HG03442 (cell line): ENCODE results near the gene SARNP.
"Not testable (repeated sequence)": the region's sequence is repeated elsewhere in the genome, so short reads cannot be mapped to it uniquely, and the experiment has no call there.

Source experiments
- ATAC-seq: cut with Tn5 transposase; IDR thresholded peaks from one replicate; pipeline ENCODE4 v1.9.1; 2021; ENCODE audit warnings: mild to moderate bottlenecking, moderate library complexity; ENCODE audit not compliant: unreplicated experiment

The SARNP gene

DNA sequence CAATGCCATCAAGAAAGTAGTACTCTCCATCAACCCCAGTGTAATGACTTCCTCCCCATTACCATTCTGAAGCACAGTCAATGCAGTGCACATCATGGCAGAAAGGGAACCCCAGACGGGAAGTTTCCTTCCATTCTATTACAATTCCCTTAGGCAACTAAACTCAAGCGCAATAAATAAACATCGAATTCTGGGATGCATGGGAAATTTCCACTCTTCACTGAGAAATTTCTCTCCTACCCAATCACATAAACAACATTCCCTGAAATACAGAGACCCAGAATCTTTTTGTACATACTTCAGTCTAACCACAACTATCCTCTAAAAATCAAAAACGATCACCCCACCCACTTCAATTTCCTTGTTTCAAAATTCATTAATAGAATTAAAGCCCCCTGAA, 20.0 kb downstream of the SARNP start:
- ATAC-seq: no peak

DNA sequence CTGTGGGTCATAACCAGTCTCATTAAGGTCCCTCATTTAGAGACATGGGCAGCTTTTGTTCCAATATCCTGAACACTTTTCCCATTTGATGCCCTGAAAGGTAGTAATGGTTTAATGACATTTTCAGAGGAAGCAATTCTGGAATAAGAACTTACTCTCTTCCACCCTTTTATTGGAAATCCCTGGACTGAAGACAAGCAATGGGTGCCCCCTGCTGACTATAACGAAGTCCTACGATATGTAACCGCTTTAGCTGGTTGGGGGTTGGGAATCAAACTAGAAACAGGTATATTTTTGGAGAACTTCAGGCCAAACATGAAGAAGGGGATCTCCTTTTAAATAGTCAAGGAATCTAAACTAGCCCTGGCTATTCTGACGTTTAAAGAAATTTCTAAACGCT, 20.5 kb downstream of the SARNP start:
- no peak for ATAC-seq

DNA sequence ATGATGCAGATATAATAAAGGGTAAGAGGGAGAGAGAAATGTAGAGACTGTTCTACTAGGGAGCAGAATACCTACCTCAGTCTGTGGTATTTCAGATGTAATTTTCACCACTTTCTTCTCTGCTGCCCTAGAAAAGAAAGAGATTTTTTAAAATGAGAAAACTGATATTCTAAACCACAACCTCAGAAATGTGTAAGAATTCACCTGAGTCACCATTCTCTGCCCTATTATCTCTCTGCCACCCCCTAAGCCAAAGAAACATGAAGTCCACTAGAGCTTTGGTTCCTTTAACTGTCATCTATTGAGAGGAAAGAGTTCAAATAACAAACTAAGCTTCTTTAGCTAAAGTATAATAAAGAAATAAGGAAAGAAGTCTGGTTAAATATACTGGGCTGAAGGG, 21.6 kb downstream of the SARNP start:
- ATAC-seq: no peak

GRCh38 chr12:55789893-55790292, 27.6 kb downstream of the SARNP start:
- no peak for ATAC-seq

GRCh38 chr12:55789171-55789570, 28.4 kb downstream of the SARNP start:
- ATAC-seq: no peak

DNA sequence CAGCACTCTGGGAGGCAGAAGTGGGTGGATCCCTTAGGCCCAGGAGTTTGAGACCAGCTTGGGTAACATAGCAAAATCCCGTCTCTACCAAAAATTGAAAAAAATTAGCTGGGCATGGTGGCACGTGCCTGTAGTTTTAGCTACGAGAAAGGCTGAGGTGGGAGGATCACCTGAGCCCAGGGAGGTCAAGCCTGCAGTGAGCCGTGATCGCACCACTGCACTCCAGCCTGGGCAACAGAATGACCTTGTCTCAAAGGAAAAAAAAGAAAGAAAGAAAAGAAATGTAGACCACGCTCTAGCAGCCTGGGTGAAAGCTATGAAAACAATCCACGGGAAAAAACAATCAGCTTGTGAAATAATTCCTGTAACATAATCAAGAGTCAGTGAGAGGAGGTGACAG, 29.0 kb downstream of the SARNP start:
- ATAC-seq: no peak

GRCh38 chr12:55780685-55781084, 36.8 kb downstream of the SARNP start:
- no peak for ATAC-seq

- no peak for ATAC-seq
These were observed 39.7 kb downstream of the SARNP start for GRCh38 chr12:55777856-55778255.

DNA sequence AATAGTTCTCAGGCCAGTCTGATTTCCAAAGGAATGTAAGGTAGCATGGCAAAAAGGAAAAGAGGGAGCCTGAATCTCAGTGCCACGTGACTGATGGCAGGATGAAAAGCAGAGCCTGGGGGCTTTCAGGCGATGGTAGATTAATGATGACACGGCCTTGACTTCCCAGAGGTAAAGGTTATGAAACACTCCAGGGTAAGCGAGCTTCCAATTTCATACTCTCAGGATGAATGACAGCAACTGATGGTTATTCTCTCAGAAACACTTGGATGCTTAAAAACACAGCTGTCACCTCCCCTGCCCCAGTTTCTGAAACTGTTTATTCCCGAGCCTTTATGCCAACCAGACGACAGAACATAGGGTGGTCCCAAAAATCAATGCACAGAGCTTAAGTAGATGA, 45.8 kb downstream of the SARNP start:
- no peak for ATAC-seq

DNA sequence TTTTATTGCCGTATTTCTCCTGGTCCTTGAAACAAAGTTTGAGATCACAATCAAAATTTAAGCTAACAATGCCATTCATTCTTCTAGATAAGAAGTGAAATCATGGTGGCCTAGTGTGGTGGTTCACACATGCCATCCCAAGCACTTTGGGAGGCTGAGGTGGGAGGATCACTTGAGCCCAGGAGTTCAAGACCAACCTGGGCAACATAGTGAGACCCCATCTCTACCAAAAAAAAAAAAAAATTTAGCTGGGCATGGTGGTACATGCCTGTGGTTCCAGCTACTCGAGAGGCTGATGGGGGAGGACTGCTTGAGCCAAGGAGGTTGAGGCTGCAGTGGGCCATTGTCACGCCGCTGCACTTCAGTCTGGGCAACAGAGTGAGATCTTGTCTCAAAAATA, 50.4 kb downstream of the SARNP start:
- no peak for ATAC-seq

DNA sequence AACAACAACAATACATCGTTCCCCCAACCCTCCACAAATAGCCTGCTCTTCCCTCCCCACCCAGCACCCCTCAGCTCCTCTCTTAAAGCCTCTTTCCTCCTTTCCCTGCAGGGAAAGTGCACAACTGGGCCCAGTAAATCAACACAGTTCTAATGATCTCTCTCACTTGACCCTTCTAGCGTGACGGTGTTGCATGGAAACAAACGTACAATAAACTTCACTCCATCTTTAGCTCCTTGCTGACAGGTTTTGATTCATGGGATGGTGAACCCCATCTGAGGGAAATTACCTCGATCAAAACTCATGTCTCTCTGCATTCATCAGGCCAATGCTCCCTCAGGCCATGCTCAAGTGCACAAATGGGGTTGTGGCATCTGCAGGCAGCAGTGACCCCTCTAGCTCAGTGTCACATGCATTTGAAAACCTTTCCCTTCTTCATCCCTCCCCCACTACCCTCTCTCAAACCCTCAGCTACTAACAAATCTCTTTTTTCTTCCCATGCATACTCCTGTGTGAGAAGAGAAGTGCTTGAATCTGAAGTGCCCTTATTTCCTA, 51.7 kb downstream of the SARNP start:
- ATAC-seq: no peak

DNA sequence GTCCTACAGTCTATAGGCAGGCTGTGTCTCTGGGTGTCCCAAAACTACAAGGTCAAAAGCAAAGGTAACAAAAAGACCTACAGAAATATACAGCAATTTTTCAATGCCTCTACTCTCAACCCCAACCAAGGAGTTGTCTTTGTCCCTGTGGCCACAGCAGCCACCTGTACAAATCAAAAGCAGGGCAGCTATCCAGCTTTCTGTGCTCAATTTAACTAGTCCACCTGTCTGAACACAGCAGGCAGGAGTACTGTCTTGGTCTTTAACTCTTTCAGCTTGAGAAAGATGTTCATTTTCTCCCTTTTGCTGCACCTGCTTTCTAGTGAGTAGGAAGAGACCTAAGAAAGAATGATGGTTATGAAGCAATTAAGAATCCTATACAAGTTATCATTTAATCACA, 54.9 kb downstream of the SARNP start:
- no peak for ATAC-seq

- ATAC-seq: no peak
These were observed 56.9 kb downstream of the SARNP start for GRCh38 chr12:55760663-55761062.

- ATAC-seq: not testable (repeated sequence)
These were observed 58.9 kb downstream of the SARNP start for GRCh38 chr12:55758575-55758974.

DNA sequence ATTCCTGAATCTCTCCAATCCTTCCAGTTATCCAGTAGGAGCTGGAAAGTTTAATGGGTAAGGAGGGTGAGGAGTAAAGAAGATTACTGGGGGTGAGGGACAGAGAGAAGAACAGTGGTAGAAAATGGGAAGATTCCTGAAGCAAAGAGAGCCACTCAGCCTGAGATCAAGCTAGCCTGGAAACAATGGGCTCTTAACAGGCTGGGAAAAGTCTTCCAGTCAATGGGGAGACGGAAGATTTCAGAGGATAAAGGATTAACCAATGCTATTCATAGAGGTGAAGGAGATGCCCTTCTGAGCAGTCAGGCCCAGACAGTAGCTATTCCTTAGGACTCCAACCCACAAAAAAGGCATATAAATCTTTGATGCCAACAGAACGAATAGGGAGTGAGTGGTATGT, 59.8 kb downstream of the SARNP start:
- ATAC-seq: no peak

GRCh38 chr12:55755246-55755645, 62.3 kb downstream of the SARNP start:
- ATAC-seq: no peak

- no peak for ATAC-seq
These were observed 69.1 kb downstream of the SARNP start for GRCh38 chr12:55748230-55748993.

GRCh38 chr12:55746913-55747231, 70.7 kb downstream of the SARNP start:
- no peak for ATAC-seq

- no peak for ATAC-seq
These were observed 71.2 kb downstream of the SARNP start for GRCh38 chr12:55746174-55746912.

- no peak for ATAC-seq
These were observed 72.0 kb downstream of the SARNP start for GRCh38 chr12:55745361-55746173.

GRCh38 chr12:55744340-55745030, 73.0 kb downstream of the SARNP start:
- no peak for ATAC-seq
